RWPE1 (cell line): ENCODE data around the gene MCM3AP.

Source experiments
- CTCF ChIA-PET: fragments of 350-600 bp; sonication (Branson Sonifier 250); formaldehyde crosslinking; extraction: SDS; loops from one replicate; lab custom pipeline; 2021; lab: Yijun Ruan, JAX
- POLR2A ChIA-PET: fragments of 400-600 bp; formaldehyde crosslinking; extraction: SDS; loops from one replicate; lab custom pipeline; 2020; ENCODE audit warnings: antibody characterized with exemption; ENCODE audit not compliant: low non-redundant PET; lab: Yijun Ruan, JAX
- DNase-seq: peaks from one replicate; pipeline ENCODE4 v3.0.0; 2012; ENCODE audit warnings: low spot score
- H3K27ac ChIP-seq: fragments of 450-650 bp; 2 replicates; pipeline ENCODE4 v1.5.1; 2017
- CTCF ChIP-seq: fragments of 450-650 bp; conservative IDR thresholded peaks from 2 replicates; pipeline ENCODE4 v1.5.1; 2017; ENCODE audit warnings: low read depth, mild to moderate bottlenecking

The MCM3AP gene

GRCh38 chr21:46254208-46254975 is 31.0 kb downstream of the MCM3AP start:
- TF ChIP-seq CTCF, result no peak
- no peak for DNase-seq
- ChIA-PET POLR2A (no interaction called here), CTCF (interaction anchor here (0.6 to 0.7 kb wide), 2 partner anchors 9 to 35 kb away, joined by 3 read pairs; no protein-coding TSS in a partner anchor)
- peak overlapping the region; percentile 9; the same call in 1 of the 2 replicates for H3K27ac ChIP-seq

GRCh38 chr21:46253610-46254124 is 31.7 kb downstream of the MCM3AP start:
- CTCF ChIA-PET, result interaction anchor here (0.7 to 1.1 kb wide), 2 partner anchors 10 to 104 kb away, joined by 3 read pairs; no protein-coding TSS in a partner anchor
- H3K27ac ChIP-seq, result no peak overlapping the region
- POLR2A ChIA-PET, result no interaction called here
- DNase-seq, result no peak
- no peak for TF ChIP-seq CTCF

GRCh38 chr21:46252840-46253239 is 32.6 kb downstream of the MCM3AP start:
- CTCF ChIA-PET, result interaction anchor here (0.6 to 1.1 kb wide), 4 partner anchors 35 to 406 kb away, joined by 3 to 4 read pairs (median 4); no protein-coding TSS in a partner anchor
- no peak for TF ChIP-seq CTCF
- no peak overlapping the region for H3K27ac ChIP-seq
- POLR2A ChIA-PET, result no interaction called here
- DNase-seq, result no peak

GRCh38 chr21:46250146-46250725 is 35.2 kb downstream of the MCM3AP start:
- peak overlapping the region; percentile 33 for H3K27ac ChIP-seq
- no peak for TF ChIP-seq CTCF
- ChIA-PET POLR2A (no interaction called here), CTCF (interaction anchor here (1.2 kb wide), 1 partner anchor 76 kb away, joined by 3 read pairs; a partner anchor contains a TSS)
- DNase-seq, result no peak

GRCh38 chr21:46248827-46249226 is 36.6 kb downstream of the MCM3AP start:
- CTCF ChIA-PET, result interaction anchor here (0.5 to 0.6 kb wide), 2 partner anchors 11 to 20 kb away, joined by 3 read pairs; no protein-coding TSS in a partner anchor
- DNase-seq, result no peak

More at GRCh38 chr21:46248827-46249226, 36.6 kb downstream of the MCM3AP start:
- H3K27ac ChIP-seq, result no peak overlapping the region
- no peak for TF ChIP-seq CTCF
- POLR2A ChIA-PET, result no interaction called here
